Measurements from ENCODE around the gene MYLK4.

MYLK4 gene

GRCh38 chr6:2630891-2631571 is 119.7 kb downstream of the MYLK4 start:
- Histone ChIP-seq H4K20me1 (ENCODE audit: insufficient read depth, low read length, poor library complexity, severe bottlenecking) (no peaks in the 10 kb centered on the region), H3K9me3 (ENCODE audit: insufficient read depth, low read depth, low read length) (no peaks in the 10 kb centered on the region), H3K4me3 (ENCODE audit: low read length, poor library complexity, severe bottlenecking) (no peak overlapping the region), H3K4me2 (ENCODE audit: low read depth, low read length, poor library complexity, severe bottlenecking) (no peak overlapping the region), H3K9ac (ENCODE audit: low read depth, low read length, poor library complexity, severe bottlenecking) (no peak overlapping the region), H3K36me3 (ENCODE audit: insufficient read depth, low read length) (no peaks in the 10 kb centered on the region), H3K27me3 (ENCODE audit: insufficient read depth, low read length, poor library complexity, severe bottlenecking) (no peaks in the 10 kb centered on the region), H2AFZ (ENCODE audit: low read length) (no peak overlapping the region), H3K79me2 (ENCODE audit: insufficient read depth, low read length) (no peaks in the 10 kb centered on the region), H3K9me2 (replicated peaks; ENCODE audit: low read depth, low read length) (no peaks in the 10 kb centered on the region), H3F3A (ENCODE audit: low read depth) (no peaks in the 10 kb centered on the region), H3K4me1 (ENCODE audit: insufficient read depth, low read length, poor library complexity, severe bottlenecking) (peaks cover 39% of the 10 kb centered on the region)
- no peak for TF ChIP-seq CTCF (conservative IDR thresholded peaks at IDR 0.05; ENCODE audit: low read length)
- TF ChIP-seq EZH2phosphoT487 (IDR thresholded peaks at IDR 0.05; ENCODE audit: borderline replicate concordance): no peak

GRCh38 chr6:2630359-2630758 is 120.4 kb downstream of the MYLK4 start:
- Histone ChIP-seq H3K4me2 (ENCODE audit: low read depth, low read length, poor library complexity, severe bottlenecking) (no peak overlapping the region), H3K9me2 (replicated peaks; ENCODE audit: low read depth, low read length) (no peaks in the 10 kb centered on the region), H2AFZ (ENCODE audit: low read length) (no peak overlapping the region), H3K79me2 (ENCODE audit: insufficient read depth, low read length) (no peaks in the 10 kb centered on the region), H3K9me3 (ENCODE audit: insufficient read depth, low read depth, low read length) (no peaks in the 10 kb centered on the region), H3F3A (ENCODE audit: low read depth) (no peaks in the 10 kb centered on the region), H3K4me1 (ENCODE audit: insufficient read depth, low read length, poor library complexity, severe bottlenecking) (peaks cover 44% of the 10 kb centered on the region), H3K36me3 (ENCODE audit: insufficient read depth, low read length) (no peaks in the 10 kb centered on the region), H3K4me3 (ENCODE audit: low read length, poor library complexity, severe bottlenecking) (no peak overlapping the region), H3K9ac (ENCODE audit: low read depth, low read length, poor library complexity, severe bottlenecking) (no peak overlapping the region), H3K27me3 (ENCODE audit: insufficient read depth, low read length, poor library complexity, severe bottlenecking) (no peaks in the 10 kb centered on the region), H4K20me1 (ENCODE audit: insufficient read depth, low read length, poor library complexity, severe bottlenecking) (no peaks in the 10 kb centered on the region)
- TF ChIP-seq EZH2phosphoT487 (IDR thresholded peaks at IDR 0.05; ENCODE audit: borderline replicate concordance) (no peak), CTCF (conservative IDR thresholded peaks at IDR 0.05; ENCODE audit: low read length) (no peak)

- Histone ChIP-seq H3K9ac (ENCODE audit: low read depth, low read length, poor library complexity, severe bottlenecking) (no peak overlapping the region), H3K4me3 (ENCODE audit: low read length, poor library complexity, severe bottlenecking) (no peak overlapping the region), H3K9me2 (replicated peaks; ENCODE audit: low read depth, low read length) (no peaks in the 10 kb centered on the region), H3F3A (ENCODE audit: low read depth) (no peaks in the 10 kb centered on the region), H3K27me3 (ENCODE audit: insufficient read depth, low read length, poor library complexity, severe bottlenecking) (no peaks in the 10 kb centered on the region), H3K4me2 (ENCODE audit: low read depth, low read length, poor library complexity, severe bottlenecking) (no peak overlapping the region), H3K79me2 (ENCODE audit: insufficient read depth, low read length) (no peaks in the 10 kb centered on the region), H4K20me1 (ENCODE audit: insufficient read depth, low read length, poor library complexity, severe bottlenecking) (no peaks in the 10 kb centered on the region), H3K36me3 (ENCODE audit: insufficient read depth, low read length) (no peaks in the 10 kb centered on the region), H2AFZ (ENCODE audit: low read length) (no peak overlapping the region), H3K4me1 (ENCODE audit: insufficient read depth, low read length, poor library complexity, severe bottlenecking) (peaks cover 36% of the 10 kb centered on the region), H3K9me3 (ENCODE audit: insufficient read depth, low read depth, low read length) (no peaks in the 10 kb centered on the region)
- TF ChIP-seq EZH2phosphoT487 (IDR thresholded peaks at IDR 0.05; ENCODE audit: borderline replicate concordance) (no peak), CTCF (conservative IDR thresholded peaks at IDR 0.05; ENCODE audit: low read length) (no peak)
These were observed 124.3 kb downstream of the MYLK4 start for GRCh38 chr6:2626401-2626800.

Data from Loucy (cell line).